HG03196 (cell line): Measurements from ENCODE around the gene IFITM1.
"Not testable (repeated sequence)": the region's sequence is repeated elsewhere in the genome, so short reads cannot be mapped to it uniquely, and the experiment has no call there.

Experiments used
- ATAC-seq: cut with Tn5 transposase; IDR thresholded peaks from one replicate; pipeline ENCODE4 v1.9.1; 2021; ENCODE audit not compliant: unreplicated experiment

Gene IFITM1

DNA sequence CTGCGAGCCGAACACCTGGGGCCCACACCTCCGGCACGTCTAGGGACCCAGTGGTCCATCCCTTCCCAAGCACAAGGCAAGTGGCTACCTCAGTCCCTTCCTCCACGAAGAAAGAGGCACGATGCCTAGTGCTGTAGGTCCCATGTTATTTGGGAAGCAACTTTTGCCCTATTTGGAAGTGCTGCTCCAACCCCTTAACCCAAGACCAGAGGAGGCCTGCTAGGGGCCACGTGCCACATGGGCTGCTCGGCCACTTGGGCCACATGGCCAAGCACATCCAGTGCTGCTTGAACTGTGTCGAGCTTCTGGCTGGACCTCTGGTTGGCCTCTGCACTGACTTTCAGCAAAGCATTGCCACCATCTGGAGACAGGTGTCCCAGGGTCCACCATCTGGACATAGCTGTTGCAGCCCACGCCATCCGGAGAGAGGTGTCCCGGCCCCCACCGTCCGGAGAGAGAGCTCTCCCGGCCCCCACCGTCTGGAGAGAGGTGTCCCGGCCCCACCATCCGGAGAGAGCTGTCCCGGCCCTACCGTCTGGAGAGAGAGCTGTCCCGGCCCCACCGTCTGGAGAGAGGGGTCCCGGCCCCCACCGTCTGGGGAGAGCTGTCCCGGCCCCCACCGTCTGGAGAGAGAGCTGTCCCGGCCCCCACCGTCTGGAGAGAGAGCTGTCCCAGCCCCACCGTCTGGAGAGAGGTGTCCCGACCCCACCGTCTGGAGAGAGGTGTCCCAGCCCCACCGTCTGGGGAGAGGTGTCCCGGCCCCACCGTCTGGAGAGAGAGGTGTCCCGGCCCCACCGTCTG is 49.0 kb downstream of the IFITM1 start:
- no peak for ATAC-seq

DNA sequence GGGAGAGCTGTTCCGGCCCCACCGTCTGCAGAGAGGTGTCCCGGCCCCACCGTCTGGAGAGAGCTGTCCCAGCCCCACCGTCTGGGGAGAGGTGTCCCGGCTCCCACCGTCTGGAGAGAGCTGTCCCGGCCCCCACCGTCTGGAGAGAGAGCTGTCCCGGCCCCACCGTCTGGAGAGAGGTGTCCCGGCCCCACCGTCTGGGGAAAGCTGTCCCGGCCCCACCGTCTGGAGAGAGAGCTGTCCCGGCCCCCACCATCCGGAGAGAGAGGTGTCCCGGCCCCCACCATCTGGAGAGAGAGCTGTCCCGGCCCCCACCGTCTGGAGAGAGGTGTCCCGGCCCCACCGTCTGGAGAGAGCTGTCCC is 49.6 kb downstream of the IFITM1 start:
- ATAC-seq = not testable (repeated sequence)

DNA sequence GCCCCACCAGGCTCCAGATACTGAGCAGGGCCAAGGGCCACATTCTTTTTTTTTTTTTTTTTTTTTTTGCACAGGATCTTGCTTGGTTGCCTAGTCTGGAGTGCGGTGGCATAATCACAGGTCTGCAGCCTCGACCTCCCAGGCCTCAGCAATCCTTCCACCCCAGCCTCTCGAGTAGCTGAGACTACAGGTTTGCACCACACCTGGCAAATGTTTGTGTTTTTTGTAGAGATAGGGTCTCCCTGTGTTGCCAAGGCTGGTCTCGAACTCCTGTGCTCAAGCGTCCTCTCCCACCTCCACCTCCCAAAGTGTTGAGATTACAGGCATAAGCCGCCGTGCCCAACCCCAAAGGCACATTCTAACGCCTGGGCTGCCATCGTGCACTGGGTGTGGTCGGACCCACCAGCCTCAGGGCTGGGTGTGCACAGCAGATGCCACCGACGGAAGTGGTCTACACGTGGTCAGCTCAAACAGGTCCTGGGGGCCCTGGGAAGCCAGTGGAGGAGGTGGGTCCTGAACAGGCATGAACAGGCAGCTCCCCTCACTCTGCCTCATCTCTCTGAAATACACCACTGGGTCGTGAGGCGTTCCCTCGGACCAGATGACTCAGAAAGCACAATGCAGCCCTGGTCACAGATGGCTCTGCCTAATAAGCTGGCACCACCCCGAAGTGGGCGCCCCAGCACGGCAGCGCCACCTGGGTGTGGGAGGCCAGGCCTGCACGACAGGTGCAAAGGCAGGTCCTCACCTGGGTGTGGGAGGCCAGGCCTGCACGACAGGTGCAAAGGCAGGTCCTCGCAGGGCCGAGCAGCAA is 50.3 kb downstream of the IFITM1 start:
- ATAC-seq = no peak
